ENCODE data around the gene DDX46. TPM values are rescaled to one million over a fixed set of nuclear protein-coding genes. Genes with fewer than 3 reads are reported as not detected.
"Not testable (repeated sequence)": the region's sequence is repeated elsewhere in the genome, so short reads cannot be mapped to it uniquely, and the experiment has no call there.

The DDX46 gene
- total RNA-seq, 1 experiment from 2014 or later = 28.0 TPM

GRCh38 chr5:134840811-134841210 is 82.2 kb downstream of the DDX46 start:
- DNase-seq (ENCODE audit: low read depth) = peak; percentile 30

GRCh38 chr5:134844252-134844651 is 85.7 kb downstream of the DDX46 start:
- DNase-seq (ENCODE audit: low read depth) = no peak

DNA sequence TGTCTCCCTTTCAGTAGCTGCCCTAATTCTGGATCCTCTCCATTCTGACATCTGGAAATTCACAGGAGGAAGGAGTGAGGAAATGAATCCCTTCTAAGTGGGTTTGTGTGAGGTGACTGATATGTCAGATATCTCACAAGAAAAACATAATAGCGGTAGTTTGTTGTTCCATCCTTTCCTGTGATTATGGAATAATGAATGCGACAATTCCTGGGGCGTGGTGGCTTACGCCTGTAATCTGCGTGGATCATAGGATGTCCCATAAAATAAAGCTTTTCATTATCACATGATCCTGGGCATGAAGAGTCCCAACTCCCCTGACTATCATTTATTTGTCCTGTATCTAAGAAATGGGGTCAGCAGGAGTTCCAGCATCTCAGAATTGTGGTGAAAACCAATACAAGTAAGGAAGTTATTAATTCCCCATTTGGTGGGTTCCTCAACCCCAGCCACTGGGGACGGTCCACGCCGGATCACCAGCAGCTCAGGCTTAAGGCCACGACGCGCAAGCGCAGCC is 86.8 kb downstream of the DDX46 start:
- no peak for DNase-seq (ENCODE audit: low read depth)

DNA sequence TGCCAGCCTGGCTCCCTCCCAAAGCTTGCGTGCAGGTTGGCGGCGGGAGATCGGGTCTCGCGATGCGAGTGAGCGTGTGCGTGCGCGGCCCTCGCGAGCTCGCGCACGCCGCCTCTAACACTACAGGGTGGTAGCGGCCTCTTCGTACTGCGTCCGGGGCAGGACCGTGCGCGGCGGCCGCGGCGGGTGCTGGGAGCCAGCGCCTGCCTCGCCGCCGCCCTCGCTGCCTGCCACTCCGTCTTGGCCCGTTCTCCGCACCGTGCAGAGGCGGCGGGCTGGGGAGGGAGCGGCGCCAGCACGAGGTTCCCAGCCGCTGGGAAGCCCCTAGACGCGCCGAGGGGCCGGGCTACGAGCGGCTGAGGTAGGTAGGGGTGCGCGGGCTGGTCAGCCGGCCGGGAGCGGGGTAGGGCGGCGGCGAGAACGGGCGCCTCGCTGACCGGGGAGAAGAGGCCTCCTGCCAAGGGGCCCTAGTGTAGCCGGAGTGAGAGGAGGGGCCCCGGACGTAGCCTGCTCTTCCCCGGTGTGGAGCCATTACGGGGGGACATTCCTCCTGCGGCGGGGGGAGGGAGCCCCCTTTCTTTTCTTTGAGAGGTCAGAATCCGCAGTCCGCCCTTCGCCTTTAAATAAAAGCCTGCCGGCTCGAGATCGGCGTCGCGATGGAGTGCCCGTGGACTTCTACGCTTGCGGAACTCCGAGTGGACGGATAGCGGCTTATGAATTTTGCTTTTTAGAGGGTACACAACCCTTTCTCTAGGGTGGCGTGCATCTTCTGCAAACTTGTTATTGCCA is 87.5 kb downstream of the DDX46 start, which contains the start of gene C5orf24:
TSS of gene C5orf24 (plus strand) at position 117 of the 789 bp plus-strand sequence. CDS start 8,933 bp downstream, outside the sequence.
- DNase-seq (ENCODE audit: low read depth) = peak; percentile 93

DNA sequence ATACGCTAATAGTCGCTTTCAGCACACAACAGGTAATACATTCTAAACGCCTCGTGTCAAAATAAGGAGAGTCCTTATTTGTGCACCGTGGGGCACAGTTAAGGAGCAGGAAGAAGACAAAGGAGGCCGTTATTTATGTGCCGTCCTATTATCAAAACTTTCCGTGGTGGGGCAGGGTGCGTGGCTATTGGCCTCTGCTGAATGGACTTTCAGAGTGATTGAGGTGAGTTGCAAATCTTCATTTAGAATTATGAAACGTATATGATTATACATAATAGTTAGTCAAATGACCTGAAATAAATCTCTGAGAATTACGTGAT is 88.0 kb downstream of the DDX46 start:
- DNase-seq (ENCODE audit: low read depth) = peak; percentile 21

DNA sequence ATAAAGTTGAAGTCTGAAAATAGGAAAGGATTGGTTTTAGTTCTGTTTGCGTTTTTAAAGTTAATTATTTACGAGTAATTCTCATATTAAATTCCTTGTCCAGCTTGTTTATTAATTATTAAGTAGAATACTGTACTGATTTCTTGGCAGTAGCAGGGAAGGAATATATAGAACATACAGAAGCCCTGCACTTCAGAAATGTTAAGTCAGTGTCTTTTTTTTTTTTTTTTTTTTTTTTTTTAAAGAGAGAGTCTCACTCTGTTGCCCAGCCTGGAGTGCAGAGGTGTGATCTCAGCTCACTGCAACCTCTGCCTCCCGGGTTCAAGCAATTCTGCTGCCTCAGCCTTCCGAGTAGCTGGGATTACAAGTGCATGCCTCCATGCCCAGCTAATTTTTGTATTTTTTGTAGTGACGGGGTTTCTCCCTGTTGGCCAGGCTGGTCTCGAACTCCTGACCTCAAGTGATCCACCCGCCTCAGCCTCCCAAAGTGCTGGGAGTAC is 90.9 kb downstream of the DDX46 start:
- DNase-seq (ENCODE audit: low read depth) = not testable (repeated sequence)

- peak; percentile 51 for DNase-seq (ENCODE audit: low read depth)
Observed at GRCh38 chr5:134851307-134851923, 92.8 kb downstream of the DDX46 start.

GRCh38 chr5:134856465-134856864 is 97.9 kb downstream of the DDX46 start:
- DNase-seq (ENCODE audit: low read depth) = not testable (repeated sequence)

DNA sequence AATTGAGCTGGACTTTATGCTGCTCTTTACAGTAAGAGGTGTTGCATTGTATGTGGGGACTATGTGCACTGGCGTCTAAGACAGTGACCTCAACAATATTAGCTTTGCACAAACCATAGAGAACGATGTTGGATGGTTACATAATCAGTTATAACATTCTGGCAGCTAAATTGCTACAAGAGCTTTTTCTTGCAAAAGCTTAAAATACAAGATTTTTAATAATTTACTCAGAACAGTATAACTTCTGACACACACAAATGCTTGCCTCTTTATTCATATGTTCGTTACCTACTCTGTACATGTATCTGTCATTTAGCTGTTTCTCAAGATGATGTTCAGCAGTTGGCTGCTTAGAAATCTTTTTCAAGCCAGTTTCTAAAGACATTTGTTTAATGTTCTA is 98.8 kb downstream of the DDX46 start:
- no peak for DNase-seq (ENCODE audit: low read depth)

GRCh38 chr5:134864707-134865106 is 106.1 kb downstream of the DDX46 start:
- no peak for DNase-seq (ENCODE audit: low read depth)

DNA sequence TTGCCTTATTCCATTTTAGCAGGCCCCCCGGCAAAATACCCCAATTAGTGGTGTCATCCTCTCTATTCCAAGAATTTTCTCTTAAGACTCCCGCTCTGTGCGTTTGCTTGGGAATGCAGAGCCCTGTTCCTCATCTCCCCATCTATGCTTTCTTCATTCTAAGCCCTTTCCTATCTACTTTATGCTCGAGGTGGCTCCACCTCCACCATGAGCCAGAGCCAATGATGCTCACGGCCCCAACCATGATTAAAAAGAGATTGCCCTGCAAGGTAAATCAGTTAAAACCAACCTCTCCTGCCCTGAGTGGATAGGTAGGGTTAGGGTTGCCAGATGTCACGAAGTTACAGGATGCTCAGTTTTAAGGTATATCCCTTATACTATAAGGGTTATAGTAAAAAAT is 114.9 kb downstream of the DDX46 start:
- peak; percentile 22 for DNase-seq (ENCODE audit: low read depth)

GRCh38 chr5:134873987-134874830 is 115.6 kb downstream of the DDX46 start, which contains the start of gene TXNDC15:
Gene TXNDC15, plus strand, starts transcription at chr5:134874371. Its CDS starts 57 bp downstream, at chr5:134874428.
- DNase-seq (ENCODE audit: low read depth) = peak; percentile 78

- DNase-seq (ENCODE audit: low read depth) = peak; percentile 86
Observed at GRCh38 chr5:134874831-134875655, 116.5 kb downstream of the DDX46 start.

DNA sequence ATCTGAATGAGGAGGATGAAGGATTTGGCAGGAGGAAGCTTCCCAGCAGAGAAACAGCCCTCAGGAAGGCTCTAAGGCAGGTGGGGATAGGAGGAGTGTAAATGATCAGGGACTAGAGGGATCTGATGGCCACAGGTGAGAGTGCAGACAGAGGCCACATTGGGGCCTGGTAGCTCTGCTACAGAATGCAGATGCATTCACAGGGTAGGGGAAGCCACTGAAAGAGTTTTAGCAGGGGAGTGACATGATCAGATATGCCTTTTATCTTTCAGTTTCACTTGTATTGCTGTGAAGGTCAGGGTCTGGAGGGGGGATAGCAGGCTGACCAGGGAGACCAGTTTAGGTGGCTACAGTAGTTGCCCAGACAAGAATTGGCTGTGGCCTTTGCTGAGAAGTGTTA is 118.6 kb downstream of the DDX46 start:
- no peak for DNase-seq (ENCODE audit: low read depth)

DNA sequence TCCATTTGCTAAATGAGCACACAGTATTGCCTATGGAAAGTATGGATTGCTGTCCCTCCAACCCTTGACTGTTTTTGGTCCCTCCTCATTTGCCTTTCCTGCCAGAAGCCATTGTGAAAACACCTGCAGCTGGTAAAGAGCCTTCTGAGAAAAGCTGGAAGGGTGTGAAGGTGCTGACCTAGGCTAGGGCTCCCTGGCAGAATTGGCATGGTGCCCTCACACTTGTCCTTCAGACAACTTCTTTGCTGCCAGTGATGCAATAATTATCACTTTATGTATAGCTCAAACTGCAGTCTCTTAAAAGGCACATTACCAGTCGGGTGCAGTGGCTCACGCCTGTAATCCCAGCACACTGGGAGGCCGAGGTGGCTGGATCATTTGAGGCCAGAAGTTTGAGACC is 119.8 kb downstream of the DDX46 start:
- DNase-seq (ENCODE audit: low read depth) = no peak

DNA sequence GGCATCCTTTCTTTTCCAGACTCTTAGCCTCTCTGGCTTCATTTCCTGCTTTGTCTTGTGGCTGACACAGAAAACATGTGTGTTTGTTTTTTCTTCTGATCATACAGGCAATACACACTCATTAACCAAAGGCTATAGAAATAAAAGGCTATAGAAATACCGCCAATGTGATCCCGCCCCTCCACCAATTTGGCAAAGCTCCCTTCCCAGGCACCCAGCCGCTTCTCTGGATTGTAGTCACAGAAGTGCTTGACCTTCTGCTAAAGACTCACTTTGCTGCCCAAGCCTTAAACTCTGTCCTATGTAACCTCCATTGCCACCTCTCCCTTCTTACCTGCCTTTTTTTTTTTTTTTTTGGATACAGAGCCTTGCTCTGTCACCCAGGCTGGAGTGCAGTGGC is 120.9 kb downstream of the DDX46 start:
- no peak for DNase-seq (ENCODE audit: low read depth)

Other genes starting within 250 kb of the DDX46 start
- 8.3 and 10.7 TPM in 2 replicates for gene JADE2, start 233.1 kb upstream of the DDX46 start, total RNA-seq (2014; rRNA removed; shearing (Covaris generic))
- gene SAR1B, start 126.0 kb upstream of the DDX46 start, total RNA-seq (2014; rRNA removed; shearing (Covaris generic)) = 42.4 and 69.1 TPM in 2 replicates
- gene SEC24A, start 110.0 kb upstream of the DDX46 start, total RNA-seq (2014; rRNA removed; shearing (Covaris generic)) = 18.6 and 24.4 TPM in 2 replicates
- gene CAMLG, start 20.2 kb upstream of the DDX46 start, total RNA-seq (2014; rRNA removed; shearing (Covaris generic)) = 21.5 and 21.7 TPM in 2 replicates
- gene C5orf24, start 87.2 kb downstream of the DDX46 start, total RNA-seq (2014; rRNA removed; shearing (Covaris generic)) = 40.6 and 47.0 TPM in 2 replicates
- 83.4 and 104 TPM in 2 replicates for gene TXNDC15, start 115.6 kb downstream of the DDX46 start, total RNA-seq (2014; rRNA removed; shearing (Covaris generic))
- gene PCBD2, start 146.4 kb downstream of the DDX46 start, total RNA-seq (2014; rRNA removed; shearing (Covaris generic)) = 4.1 and 4.9 TPM in 2 replicates
- gene CATSPER3, start 209.1 kb downstream of the DDX46 start, total RNA-seq (2014; rRNA removed; shearing (Covaris generic)) = not detected in 2 replicates

Data from RPMI7951 (cell line).